ENCODE data around the gene SPATA3. TPM values are rescaled to one million over a fixed set of nuclear protein-coding genes. Genes with fewer than 3 reads are reported as not detected.
"Not testable (repeated sequence)": the region's sequence is repeated elsewhere in the genome, so short reads cannot be mapped to it uniquely, and the experiment has no call there.

SPATA3 gene
- total RNA-seq, 1 donor from 2014 or later = not detected

- FAIRE-seq (no peak), DNase-seq (ENCODE audit: low spot score in 2 of 2) (no peak)
Measured at GRCh38 chr2:230990131-230990898, 5.6 kb upstream of the SPATA3 start.

DNA sequence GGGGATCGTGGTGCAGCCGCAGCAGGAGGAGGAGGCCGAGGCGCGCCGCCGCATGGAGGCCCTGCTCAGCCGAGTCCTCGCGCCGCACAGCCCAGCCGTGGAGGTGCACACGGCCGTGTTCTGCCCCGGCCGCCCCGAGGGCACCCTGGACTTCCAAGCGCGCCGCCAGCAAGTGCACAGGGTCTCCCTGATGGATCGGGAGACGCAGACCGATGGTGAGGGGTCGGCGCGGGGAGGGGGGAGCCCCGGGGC lies 5.1 kb upstream of the SPATA3 start:
- FAIRE-seq (no peak), DNase-seq (ENCODE audit: low spot score in 2 of 2) (no peak)

DNA sequence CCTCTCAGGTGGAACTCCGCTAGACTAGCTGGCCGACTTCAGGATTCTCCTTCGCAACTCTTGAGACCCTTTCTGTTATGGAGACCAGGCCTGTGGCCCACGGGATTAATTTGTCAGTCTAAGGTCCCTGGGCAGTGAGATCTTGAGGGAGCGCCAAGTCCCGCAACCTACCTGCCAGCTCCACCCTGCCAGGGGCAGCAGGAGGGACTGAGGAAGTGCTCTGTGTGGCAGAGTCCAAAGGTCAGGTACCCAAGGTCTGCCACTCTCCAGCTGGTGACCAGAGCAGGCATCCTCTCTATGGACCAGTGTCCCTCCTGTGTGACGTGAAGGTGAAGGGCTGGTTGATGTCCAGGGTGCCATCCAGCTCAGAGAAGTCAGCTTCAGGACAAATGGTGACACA lies 4.3 kb upstream of the SPATA3 start:
- DNase-seq (ENCODE audit: low spot score in 2 of 2) (no peak), FAIRE-seq (no peak)

DNA sequence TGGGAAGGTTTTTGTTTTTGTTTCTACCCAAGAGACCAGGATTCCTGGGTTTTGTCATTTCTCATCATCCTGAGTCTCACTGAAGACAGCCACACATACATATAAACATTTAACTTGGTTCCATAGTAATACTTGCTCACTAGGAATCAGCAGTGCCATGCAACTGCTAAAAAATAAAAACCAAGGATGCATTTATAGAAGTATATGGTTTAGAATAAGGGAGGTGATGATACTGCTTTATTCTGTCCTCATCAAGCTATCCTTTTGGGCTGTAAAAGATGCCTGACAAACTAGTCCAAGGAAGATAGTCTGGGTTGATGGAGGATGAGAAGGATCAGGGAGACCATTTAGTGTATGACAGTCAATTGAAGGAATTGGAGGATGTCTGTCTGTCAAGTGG lies 740 bp downstream of the SPATA3 start:
- no peak for FAIRE-seq
- no peak for DNase-seq (ENCODE audit: low spot score in 2 of 2)

GRCh38 chr2:230998882-230999281 lies 3.0 kb downstream of the SPATA3 start:
- FAIRE-seq = no peak

DNA sequence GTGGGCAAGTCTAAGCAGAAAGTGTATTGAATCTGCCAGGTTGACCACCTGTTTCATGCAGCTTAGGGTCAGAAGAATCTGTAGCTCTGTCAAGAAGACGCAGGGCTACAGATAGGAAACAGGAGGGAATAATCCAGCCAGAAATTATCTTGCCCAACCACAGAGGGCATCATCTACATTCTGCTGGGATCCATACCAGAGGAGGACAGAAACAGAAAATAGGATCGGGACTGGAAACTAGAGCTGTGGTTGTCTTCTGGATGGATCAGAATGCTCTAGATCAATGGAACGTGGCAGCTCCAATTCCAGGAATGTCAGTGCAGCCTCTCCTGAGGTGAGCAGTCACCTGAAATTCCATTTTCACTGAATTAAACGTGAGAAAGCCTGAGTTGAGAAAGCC lies 3.6 kb downstream of the SPATA3 start:
- DNase-seq (ENCODE audit: low spot score in 2 of 2) (no peak), FAIRE-seq (no peak)

More at GRCh38 chr2:230998882-230999281, 3.0 kb downstream of the SPATA3 start:
- no peak for DNase-seq (ENCODE audit: low spot score in 2 of 2)

GRCh38 chr2:231000211-231000904 lies 4.4 kb downstream of the SPATA3 start:
- no peak for FAIRE-seq
- DNase-seq (ENCODE audit: low spot score in 2 of 2) = no peak

- no peak for DNase-seq (ENCODE audit: low spot score in 2 of 2)
- FAIRE-seq = no peak
Measured at GRCh38 chr2:231001036-231001435, 5.1 kb downstream of the SPATA3 start.

DNA sequence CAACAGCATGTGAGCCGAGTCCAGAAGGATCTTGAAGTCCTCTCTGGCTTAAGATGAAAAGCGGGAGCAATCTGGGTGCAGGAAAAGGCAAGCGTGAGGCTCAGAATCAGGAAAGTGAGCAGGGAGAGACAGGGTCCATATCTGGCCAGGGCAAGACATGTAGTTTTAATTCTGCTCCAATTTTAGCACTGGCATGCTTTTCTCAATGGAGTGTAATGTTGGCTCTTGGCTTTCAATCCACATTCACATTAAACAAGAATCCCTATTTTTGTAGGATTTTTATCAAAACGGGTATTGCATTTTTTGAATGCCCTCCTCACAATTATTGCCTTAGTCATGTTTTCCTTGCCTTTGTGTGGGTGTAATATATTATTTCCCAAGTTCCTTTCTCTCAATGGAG lies 6.0 kb downstream of the SPATA3 start:
- FAIRE-seq (no peak), DNase-seq (ENCODE audit: low spot score in 2 of 2) (no peak)

DNA sequence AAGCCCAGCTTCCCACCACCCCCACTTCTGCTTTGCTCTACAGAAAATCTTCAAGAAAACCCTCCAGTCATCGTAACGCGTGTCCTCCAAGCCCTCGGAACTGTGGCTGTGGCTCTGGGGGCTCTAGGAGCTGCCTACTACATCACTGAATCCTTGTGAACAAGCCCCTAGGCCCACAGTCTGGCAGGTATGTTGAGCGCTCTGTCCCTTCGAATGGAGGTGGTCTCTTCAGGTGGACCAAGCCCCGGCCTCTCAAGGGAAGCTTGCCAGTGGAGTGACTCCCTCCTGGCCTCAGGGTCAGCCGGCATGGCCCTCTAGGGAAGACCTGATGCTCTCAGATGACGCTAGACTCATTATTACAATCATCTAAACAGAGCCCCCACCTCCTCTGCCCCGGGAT lies 6.7 kb downstream of the SPATA3 start:
- no peak for FAIRE-seq
- no peak for DNase-seq (ENCODE audit: low spot score in 2 of 2)

GRCh38 chr2:231003186-231003585 lies 7.3 kb downstream of the SPATA3 start:
- no peak for FAIRE-seq
- no peak for DNase-seq (ENCODE audit: low spot score in 2 of 2)

GRCh38 chr2:231004930-231005329 lies 9.0 kb downstream of the SPATA3 start:
- DNase-seq (ENCODE audit: low spot score in 2 of 2); FAIRE-seq: not testable (repeated sequence)

DNA sequence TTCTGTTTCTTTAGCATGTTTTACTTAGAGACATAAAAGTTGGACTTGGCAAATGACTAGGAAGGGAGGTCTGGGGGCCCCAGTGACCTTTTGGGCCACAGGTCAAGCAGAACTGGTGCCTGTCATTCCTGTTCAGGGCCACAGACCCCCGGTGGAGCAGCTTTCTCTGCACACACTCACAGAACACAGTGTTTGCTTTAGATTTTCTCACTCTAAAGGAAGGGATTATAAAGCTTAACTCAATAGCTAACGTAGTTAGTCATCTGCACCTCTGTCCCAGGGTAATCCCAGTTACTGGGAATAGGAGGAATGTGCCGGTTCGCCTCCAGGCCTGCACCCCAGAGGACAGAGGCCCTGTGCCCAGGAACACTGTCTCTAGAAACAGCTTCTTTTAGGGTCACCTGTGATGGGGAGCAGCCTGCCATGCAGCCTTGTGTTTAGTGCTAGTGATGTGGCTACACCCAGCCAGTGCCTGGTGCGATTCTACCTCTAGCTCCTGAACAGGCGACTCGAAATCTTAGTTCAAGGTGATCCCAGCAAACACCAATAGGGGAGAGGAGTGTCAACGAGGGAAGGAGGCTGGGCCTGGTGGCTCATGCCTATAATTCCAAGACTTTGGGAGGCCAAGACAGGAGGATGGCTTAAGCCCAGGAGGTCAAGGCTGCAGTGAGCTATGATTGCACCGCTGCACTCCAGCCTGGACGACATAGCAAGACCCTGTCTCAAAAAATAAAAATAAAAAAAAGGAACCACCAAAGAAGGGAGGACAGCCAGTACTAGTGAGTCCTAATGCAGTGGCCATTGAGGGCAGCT lies 11.6 kb downstream of the SPATA3 start:
- DNase-seq (ENCODE audit: low spot score in 2 of 2) (no peak), FAIRE-seq (no peak)

DNA sequence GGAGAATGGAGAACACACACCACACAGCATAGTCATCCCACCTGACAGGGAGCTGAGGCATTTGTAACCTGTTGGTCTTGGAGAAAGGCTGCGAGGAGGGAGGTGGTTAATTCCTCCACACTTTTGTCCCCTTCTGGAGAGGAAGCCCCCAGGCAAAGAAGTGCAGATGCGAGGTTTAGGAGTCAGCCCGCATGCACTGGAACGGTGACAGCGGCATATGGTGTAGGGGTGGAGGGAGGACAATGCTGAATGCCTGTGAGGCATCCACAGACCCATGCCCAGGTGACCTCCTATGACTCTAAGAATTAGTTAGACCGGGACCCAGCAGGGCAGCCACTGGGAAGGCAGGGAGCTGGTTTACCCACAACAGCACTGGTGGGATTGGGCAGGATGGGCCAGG lies 12.2 kb downstream of the SPATA3 start:
- no peak for DNase-seq (ENCODE audit: low spot score in 2 of 2)
- FAIRE-seq = no peak

DNA sequence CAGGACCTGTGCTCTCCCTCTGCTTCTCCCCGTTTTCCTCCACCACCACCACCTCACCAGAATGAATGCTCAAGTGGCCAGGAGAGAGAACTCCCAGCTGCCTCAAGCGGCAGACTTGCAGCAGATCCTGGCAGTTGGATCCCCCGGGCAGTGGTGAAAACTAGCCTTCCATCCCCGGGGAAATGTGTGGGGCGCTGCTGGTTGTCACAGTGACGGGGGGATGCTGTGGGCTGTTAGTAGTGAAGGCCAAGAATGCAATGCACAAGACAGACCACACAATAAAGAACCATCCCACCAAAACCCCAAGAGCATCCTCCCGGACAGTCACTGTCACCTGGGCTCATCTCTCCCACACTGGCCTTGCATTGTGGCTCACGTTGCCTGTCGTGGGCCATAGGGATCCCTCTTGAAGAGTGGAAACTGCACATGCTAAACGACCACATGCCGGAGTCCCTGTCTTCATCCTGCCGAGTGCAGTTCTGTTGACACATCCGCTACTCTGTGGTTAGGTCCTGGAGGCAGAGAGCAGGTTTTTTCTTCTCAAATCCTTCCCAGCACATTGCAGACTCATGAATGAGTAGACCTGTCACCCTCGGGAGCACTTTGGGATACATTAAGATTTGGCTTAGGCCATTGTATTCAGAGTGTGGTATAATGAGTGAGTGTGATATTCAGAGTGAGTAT lies 13.5 kb downstream of the SPATA3 start:
- FAIRE-seq (no peak), DNase-seq (ENCODE audit: low spot score in 2 of 2) (no peak)

- FAIRE-seq (no peak), DNase-seq (ENCODE audit: low spot score in 2 of 2) (no peak)
Measured at GRCh38 chr2:231010201-231010730, 14.3 kb downstream of the SPATA3 start.

DNA sequence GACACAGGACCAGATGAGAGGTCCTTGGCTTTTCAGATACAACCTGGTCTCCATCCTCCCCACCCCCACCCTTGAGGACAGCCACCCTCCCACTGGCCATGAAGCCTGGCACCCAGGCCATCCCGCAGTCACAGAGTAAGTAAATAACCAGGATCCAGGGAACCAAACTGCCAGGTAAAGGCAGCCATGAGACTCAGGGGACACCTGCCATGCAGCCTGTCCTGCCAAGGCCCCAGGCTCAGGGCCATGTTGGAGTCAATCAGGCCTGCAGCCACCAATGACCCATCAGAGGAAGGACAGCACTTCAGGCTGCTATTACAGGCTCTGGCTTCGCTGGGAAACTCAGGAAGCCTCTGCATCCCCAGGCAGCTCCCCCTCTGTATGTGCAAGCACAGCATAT lies 15.6 kb downstream of the SPATA3 start:
- DNase-seq (ENCODE audit: low spot score in 2 of 2) = no peak
- no peak for FAIRE-seq

- FAIRE-seq (no peak), DNase-seq (ENCODE audit: low spot score in 2 of 2) (no peak)
Measured at GRCh38 chr2:231012463-231012862, 16.5 kb downstream of the SPATA3 start.

DNA sequence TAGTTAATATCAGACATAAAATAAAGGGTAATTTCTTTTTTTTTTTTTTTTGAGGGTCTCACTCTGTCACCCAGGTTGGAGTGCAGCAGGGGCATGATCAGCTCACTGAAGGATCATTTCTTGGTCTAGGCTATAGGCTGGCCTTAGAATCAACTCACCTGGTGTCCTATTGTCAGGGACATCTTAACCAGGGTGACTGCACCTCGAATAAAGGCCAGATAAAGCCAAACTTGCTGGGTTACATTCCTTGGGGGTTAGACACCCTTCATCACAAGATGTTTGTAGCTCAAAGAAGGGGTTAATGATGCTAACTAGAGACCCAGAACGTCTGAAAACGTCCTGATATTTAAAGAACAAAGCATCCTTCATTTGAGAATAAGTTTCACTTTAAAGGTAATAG lies 17.9 kb downstream of the SPATA3 start:
- DNase-seq (ENCODE audit: low spot score in 2 of 2) (no peak), FAIRE-seq (no peak)

DNA sequence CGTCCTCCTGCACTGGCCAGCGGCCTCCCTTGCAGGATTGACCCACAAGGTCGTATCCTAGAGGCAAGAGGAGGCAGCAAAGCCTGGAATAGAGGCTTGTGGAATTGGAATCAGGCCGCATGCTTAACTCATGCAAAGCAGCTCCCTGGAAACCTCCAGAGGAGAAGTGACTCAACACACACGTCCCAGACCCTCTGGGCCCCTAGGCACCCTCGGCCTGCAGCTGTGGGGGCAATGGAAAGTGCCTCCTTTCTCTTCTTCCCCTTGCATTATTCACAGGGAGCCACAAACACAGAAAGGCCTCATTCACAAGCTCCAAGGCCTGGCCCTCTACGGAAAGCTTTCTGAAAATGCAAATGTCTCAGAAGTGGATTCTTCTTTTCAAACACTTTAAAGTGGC lies 19.6 kb downstream of the SPATA3 start:
- FAIRE-seq (no peak), DNase-seq (ENCODE audit: low spot score in 2 of 2) (no peak)

GRCh38 chr2:231015926-231016325 lies 20.0 kb downstream of the SPATA3 start:
- DNase-seq (ENCODE audit: low spot score in 2 of 2) = no peak

More at GRCh38 chr2:231015926-231016325, 20.0 kb downstream of the SPATA3 start:
- no peak for FAIRE-seq

All from frontal cortex (tissue), 4 donors.